Muscle layer of duodenum (tissue), 2 donors: ENCODE measurements around the gene AFAP1.

Experiments used
- H3K27ac ChIP-seq: one replicate; pipeline ENCODE4 v1.7.0; 2013; ENCODE audit warnings: mild to moderate bottlenecking, low read length
- H3K27me3 ChIP-seq: one replicate; pipeline ENCODE4 v1.7.0; 2013; ENCODE audit warnings: low read depth, mild to moderate bottlenecking, control low read depth, low read length
- H3K36me3 ChIP-seq, 2 donors: one replicate each; pipeline ENCODE4 v1.7.0; 2013; ENCODE audit warnings: low read length in 2 of 2, control low read depth in 1 of 2, mild to moderate bottlenecking in 1 of 2; ENCODE audit not compliant: insufficient read depth in 2 of 2, control insufficient read depth in 1 of 2
- H3K4me1 ChIP-seq, 2 donors: one replicate each; pipeline ENCODE4 v1.7.0; 2013; ENCODE audit warnings: low read length in 2 of 2, mild to moderate bottlenecking in 2 of 2, control low read depth in 1 of 2, moderate library complexity in 1 of 2; ENCODE audit not compliant: insufficient read depth in 2 of 2, control insufficient read depth in 1 of 2
- H3K4me3 ChIP-seq, 2 donors: one replicate each; pipeline ENCODE4 v1.7.0; 2013; ENCODE audit warnings: low read length in 2 of 2, low read depth in 1 of 2, mild to moderate bottlenecking in 1 of 2
- H3K9me3 ChIP-seq, 2 donors: one replicate each; pipeline ENCODE4 v1.7.0; 2013; ENCODE audit warnings: low read length in 2 of 2, control low read depth in 1 of 2, mild to moderate bottlenecking in 1 of 2; ENCODE audit not compliant: control insufficient read depth in 1 of 2
- donor health status: healthy.

The AFAP1 gene

DNA sequence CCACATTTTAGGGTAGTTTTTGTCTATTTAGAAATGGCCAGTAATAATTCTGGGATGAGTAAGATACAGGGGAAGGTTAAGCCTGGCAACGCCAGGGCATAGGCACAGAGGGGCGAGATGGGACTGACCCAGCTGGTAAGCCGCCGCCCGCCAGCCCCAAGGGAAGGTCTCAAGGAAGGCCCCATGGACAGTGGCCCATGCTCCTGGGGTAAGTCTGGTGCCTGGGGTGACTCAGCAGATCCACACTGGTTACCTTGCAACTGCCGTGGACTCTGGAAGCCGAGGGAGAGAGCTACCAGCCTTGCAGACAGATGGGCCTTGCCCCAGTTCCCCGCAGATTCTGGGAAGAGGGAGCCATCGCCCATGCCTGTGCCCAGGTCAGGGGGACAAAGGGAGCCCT lies 179.4 kb downstream of the AFAP1 start:
- no peaks in the 10 kb centered on the region for H3K27me3 ChIP-seq
- H3K4me1 ChIP-seq, result peaks cover 0 to 10% of the 10 kb centered on the region in 2 donors
- H3K27ac ChIP-seq, result no peak overlapping the region
- no peaks in the 10 kb centered on the region for H3K9me3 ChIP-seq
- H3K4me3 ChIP-seq, result no peak overlapping the region
- H3K36me3 ChIP-seq, result peaks cover 18 to 26% of the 10 kb centered on the region in 2 donors

DNA sequence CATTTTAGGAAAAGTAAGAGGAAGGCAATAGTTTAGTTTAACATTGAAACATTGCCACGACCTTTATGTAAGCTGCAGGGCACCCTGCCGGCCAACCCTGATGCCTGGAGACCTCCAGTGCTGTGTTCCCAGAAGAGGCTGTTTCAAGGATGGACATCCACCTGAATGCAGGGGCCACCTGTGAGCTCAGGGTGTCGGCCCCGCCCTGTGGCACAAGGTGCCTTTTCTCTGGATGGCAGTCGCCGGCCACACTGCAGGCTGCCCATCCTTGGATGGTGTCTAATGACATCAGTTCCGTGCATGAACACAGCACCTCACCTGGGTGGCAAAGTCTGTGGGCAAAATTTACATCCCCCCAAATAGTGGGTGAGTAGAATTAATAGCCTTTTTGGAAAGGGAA lies 180.0 kb downstream of the AFAP1 start:
- Histone ChIP-seq H3K4me1 (peaks cover 0 to 10% of the 10 kb centered on the region in 2 donors), H3K36me3 (peaks cover 18 to 26% of the 10 kb centered on the region in 2 donors), H3K27ac (no peak overlapping the region), H3K9me3 (no peaks in the 10 kb centered on the region), H3K4me3 (no peak overlapping the region), H3K27me3 (no peaks in the 10 kb centered on the region)

DNA sequence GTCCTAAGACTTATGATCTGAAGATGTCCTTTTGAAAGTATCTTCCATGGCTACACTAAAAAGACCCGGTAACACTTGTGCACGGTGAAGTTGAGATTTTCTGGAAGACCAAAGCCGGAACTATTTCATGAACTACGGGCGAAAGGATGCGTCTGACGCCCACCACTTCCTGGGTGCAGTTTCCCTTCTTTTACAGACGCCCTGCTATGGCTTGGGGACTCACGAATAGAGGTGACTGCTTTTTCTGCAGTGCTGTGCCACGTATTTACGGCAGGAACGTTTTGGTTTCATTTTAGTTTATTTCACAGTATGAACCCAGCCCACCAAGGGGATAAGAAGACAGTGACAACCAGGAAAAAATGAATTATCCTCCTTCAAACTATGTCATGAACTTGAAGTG lies 180.4 kb downstream of the AFAP1 start:
- peaks cover 0 to 10% of the 10 kb centered on the region in 2 donors for H3K4me1 ChIP-seq
- peaks cover 18 to 26% of the 10 kb centered on the region in 2 donors for H3K36me3 ChIP-seq
- H3K9me3 ChIP-seq, result no peaks in the 10 kb centered on the region
- H3K27ac ChIP-seq, result no peak overlapping the region
- no peaks in the 10 kb centered on the region for H3K27me3 ChIP-seq
- H3K4me3 ChIP-seq, result no peak overlapping the region

DNA sequence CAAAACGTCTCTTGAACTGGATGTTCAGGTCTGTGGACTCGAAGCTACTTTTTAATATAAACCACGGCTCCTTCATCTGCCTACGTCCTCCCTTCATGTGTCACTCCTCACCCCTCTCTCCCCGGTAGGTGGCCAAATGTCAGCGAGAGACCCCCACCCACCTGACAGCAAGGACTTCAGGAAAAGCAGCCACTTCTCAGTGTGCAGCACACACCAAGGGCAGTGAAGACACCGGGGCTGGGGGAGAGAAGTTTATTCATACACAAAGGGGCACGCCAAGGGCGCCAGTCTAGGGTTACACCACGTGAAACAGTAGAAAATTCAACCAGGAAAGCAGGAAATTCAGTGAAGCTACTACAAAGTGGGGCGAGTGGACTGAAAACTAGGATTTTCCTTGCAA lies 181.2 kb downstream of the AFAP1 start:
- Histone ChIP-seq H3K36me3 (peaks cover 17 to 22% of the 10 kb centered on the region in 2 donors), H3K4me1 (peaks cover 0 to 10% of the 10 kb centered on the region in 2 donors), H3K27ac (no peak overlapping the region), H3K9me3 (no peaks in the 10 kb centered on the region), H3K4me3 (no peak overlapping the region), H3K27me3 (no peaks in the 10 kb centered on the region)

DNA sequence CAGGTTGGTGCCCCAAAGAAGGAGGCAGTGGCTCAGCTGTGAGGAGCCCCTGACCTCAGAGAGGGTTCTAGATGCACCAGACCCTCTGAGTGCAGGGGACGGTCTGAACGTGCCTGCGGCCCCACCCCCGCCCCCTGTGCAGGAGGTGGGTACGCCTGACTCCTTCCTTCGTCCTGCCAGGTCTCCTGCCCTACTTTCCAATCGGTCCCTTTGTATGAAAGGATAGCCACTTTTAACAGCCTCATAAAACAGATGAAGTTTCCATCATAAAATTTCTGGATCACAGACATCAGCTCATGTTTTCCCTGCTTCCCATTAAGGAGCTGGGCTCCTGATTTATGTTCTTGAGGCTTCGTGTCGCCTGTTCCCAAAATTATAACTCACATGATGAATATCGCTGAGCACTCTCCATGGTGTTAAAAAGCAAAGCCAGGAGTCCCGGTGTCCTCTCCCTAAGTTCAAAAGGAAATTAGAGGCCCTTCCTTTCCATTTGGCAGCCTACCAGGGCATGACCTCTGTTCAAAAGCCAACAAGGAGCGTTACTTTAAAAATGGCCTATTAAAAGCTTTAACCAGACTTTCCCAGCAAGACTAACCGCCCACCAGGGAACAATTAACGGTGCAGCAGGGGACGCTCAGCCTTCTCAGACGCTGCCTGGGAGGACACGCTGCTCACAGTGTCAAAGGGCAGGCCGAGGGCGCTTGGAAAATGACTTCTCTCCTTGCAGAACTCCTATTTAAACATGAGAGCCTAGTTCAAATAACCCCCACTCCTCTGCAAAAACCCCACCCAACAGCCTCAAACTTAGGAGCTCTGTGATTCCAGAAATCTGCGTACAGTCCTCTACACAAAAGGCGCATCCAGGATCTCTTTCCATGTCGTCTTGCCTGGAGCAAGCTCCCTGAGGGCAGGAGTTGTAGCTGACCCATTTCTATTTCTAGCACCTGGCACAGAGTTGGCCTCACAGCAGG lies 181.9 kb downstream of the AFAP1 start:
- Histone ChIP-seq H3K4me1 (peaks cover 0 to 10% of the 10 kb centered on the region in 2 donors), H3K9me3 (no peaks in the 10 kb centered on the region), H3K4me3 (no peak overlapping the region), H3K36me3 (peaks cover 12 to 17% of the 10 kb centered on the region in 2 donors), H3K27me3 (no peaks in the 10 kb centered on the region), H3K27ac (no peak overlapping the region)

DNA sequence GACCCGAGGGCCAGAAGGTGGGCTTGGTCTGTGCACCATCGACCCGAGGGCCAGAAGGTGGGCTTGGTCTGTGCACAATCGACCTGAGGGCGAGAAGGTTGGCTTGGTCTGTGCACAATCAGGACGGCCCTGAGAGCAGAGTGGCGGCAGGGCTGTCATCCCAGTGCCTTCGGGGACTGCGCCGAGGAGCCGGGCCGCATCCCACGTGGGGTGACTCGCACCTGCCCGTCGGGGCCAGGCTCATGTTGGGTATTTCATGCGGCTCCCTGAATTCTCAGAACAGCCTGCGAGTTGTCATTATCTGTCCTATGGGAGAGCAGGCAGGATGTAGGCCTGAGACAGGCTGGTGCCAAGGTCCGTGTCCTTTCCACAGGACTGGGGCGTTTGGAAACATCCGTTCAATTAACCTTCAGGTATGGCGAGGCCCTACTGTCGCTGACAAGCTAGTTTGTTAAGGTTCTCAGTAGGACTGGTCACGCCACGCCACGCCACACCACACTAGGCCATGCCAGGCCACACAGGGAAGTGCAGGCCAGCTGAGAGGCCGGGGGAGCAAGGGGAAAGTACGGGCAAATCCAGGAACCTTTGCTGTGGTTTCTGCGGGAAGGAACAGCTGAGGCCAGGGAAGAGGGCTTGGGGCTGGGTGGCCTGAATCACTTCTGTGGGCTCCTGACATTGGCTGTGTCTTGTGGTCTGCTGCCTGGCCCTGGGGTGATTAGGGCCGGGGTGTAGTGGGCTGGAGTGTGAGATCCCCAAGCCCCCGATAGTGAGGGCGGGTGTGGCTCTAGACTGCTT lies 182.9 kb downstream of the AFAP1 start:
- Histone ChIP-seq H3K9me3 (no peaks in the 10 kb centered on the region), H3K27me3 (no peaks in the 10 kb centered on the region), H3K4me3 (no peak overlapping the region), H3K27ac (no peak overlapping the region), H3K4me1 (peaks cover 0 to 10% of the 10 kb centered on the region in 2 donors), H3K36me3 (peaks cover 12 to 17% of the 10 kb centered on the region in 2 donors)

DNA sequence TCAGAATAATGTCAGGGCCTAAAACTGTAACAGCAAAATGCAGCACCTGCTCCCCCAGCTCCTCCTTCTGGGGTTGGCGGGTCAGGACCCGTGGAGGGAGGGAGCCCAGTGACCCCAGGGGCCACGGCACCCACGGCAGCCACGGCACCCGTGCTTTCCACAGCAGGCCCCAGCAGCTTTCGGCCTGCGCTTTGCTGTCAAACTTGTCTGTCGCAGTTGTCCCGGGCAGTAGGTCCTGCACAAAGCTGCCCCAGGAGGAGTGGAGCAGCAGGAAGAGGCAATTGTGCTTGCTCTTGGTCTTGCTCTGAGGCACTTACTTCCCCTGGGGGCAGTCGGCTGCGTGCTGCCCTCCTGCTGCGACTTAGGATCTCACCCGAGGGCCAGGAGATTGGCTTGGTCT lies 183.6 kb downstream of the AFAP1 start:
- no peaks in the 10 kb centered on the region for H3K27me3 ChIP-seq
- peaks cover 0 to 10% of the 10 kb centered on the region in 2 donors for H3K4me1 ChIP-seq
- H3K9me3 ChIP-seq, result no peaks in the 10 kb centered on the region
- no peak overlapping the region for H3K4me3 ChIP-seq
- H3K27ac ChIP-seq, result no peak overlapping the region
- H3K36me3 ChIP-seq, result peaks cover 9 to 13% of the 10 kb centered on the region in 2 donors

DNA sequence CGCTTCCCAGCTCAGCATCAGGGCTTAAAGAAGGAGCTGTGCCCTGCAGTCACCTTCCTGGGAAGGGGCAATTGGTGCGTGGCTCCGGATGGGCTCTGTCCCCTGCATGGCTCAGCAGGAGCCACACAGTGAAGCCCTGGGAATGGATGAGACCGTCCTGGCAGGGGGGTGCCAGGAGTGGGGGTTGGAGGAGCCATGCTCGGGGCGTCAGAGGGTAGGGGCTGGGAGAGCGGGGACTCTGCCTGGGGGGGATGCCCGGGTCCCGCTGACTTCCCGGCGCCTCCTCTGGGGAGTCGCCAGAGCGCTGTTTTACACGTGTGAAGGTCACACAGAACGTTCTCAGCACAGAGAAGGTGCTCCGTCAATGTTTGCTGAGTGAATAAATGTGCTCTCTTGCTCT lies 184.1 kb downstream of the AFAP1 start:
- H3K9me3 ChIP-seq, result no peaks in the 10 kb centered on the region
- H3K27ac ChIP-seq, result no peak overlapping the region
- no peaks in the 10 kb centered on the region for H3K27me3 ChIP-seq
- peaks cover 8% of the 10 kb centered on the region in 2 donors for H3K36me3 ChIP-seq
- no peak overlapping the region for H3K4me3 ChIP-seq
- H3K4me1 ChIP-seq, result peaks cover 0 to 14% of the 10 kb centered on the region in 2 donors

DNA sequence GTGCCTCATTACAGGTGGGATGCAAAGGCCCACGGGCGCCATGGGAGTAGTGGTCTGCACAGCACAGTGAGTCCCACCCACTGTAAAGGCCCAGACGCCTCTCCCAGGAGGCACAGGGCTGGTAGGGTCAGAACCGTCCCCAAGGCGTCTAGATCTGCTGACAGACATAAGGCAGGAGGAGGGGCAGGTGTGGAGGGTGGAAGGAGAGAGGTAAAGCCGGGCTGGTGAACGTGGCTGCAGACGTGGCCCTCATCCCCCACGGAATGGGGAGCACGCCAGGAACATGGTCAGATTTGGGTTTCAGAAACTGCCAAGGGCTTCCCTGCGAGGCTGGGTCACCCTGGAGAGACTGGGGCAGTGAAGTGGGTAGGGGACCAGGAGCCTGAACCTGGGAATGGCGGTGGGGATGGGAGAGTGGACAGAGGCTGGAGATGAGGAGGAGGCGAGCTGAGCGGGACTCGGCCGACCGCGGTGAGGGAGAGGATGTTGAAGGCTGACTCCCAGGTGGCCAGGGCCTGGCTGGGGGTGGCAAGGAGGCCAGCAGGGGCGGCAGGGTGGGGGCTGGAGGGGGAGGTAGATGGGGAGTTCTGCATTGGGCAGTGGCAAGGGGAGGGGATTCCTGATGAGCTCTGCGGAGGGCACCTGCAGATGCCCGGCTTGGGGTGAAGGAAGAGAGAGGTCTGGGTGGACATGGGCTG lies 184.9 kb downstream of the AFAP1 start:
- H3K27ac ChIP-seq, result no peak overlapping the region

DNA sequence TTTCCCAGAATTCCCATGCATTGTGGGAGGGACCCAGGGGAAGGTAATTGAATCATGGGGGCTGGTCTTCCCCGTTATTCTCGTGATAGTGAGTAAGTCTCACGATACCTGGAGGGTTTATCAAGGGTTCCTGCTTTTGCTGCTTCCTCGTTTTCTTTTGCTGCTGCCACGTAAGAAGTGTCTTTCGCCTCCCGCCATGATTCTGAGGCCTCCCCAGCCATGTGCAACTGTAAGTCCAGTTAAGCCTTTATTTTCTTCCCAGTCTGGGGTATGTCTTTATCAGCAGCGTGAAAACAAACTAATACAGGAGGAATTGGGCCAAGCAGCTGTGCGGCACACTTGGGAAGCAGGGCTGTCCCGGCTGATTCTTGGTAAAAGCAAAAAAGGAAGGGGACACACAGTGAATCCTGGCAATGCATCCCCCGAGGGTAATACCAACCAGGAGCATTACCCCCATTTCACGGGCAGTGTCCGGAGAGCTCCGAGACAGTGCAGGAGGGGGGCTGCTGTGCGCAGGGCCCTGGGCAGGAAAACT lies 185.7 kb downstream of the AFAP1 start:
- Histone ChIP-seq H3K4me3 (no peak overlapping the region), H3K27me3 (no peaks in the 10 kb centered on the region), H3K36me3 (peaks cover 0 to 5% of the 10 kb centered on the region in 2 donors), H3K27ac (no peak overlapping the region), H3K4me1 (peaks cover 0 to 18% of the 10 kb centered on the region in 2 donors), H3K9me3 (no peaks in the 10 kb centered on the region)

More for the DNA sequence above, 184.9 kb downstream of the AFAP1 start:
- Histone ChIP-seq H3K4me3 (no peak overlapping the region), H3K27me3 (no peaks in the 10 kb centered on the region), H3K9me3 (no peaks in the 10 kb centered on the region), H3K36me3 (peaks cover 5% of the 10 kb centered on the region in 2 donors), H3K4me1 (peaks cover 0 to 18% of the 10 kb centered on the region in 2 donors)
